ENCODE results near the gene MRTFA.
A peak's percentile ranks its signal among the peaks of the same experiment; 100 is the strongest.
"Not testable (repeated sequence)": the region's sequence is repeated elsewhere in the genome, so short reads cannot be mapped to it uniquely, and the experiment has no call there.

The MRTFA gene

GRCh38 chr22:40626851-40627250, 9.7 kb downstream of the MRTFA start:
- peak; percentile 81 for DNase-seq

GRCh38 chr22:40625794-40626193, 10.7 kb downstream of the MRTFA start:
- DNase-seq, result not testable (repeated sequence)

- DNase-seq, result not testable (repeated sequence)
Measured at GRCh38 chr22:40625281-40625680, 11.2 kb downstream of the MRTFA start.

- no peak for DNase-seq
Measured at GRCh38 chr22:40624770-40625169, 11.7 kb downstream of the MRTFA start.

GRCh38 chr22:40621309-40622151, 15.0 kb downstream of the MRTFA start:
- DNase-seq, result no peak

- DNase-seq, result peak; percentile 67
Measured at GRCh38 chr22:40620464-40621046, 16.0 kb downstream of the MRTFA start.

GRCh38 chr22:40618400-40618799, 18.1 kb downstream of the MRTFA start:
- no peak for DNase-seq

- no peak for DNase-seq
Measured at GRCh38 chr22:40616578-40616977, 19.9 kb downstream of the MRTFA start.

GRCh38 chr22:40613067-40613466, 23.5 kb downstream of the MRTFA start:
- no peak for DNase-seq

GRCh38 chr22:40612291-40612751, 24.2 kb downstream of the MRTFA start:
- DNase-seq, result no peak

- no peak for DNase-seq
Measured at GRCh38 chr22:40611606-40612005, 24.9 kb downstream of the MRTFA start.

GRCh38 chr22:40610329-40610850, 26.1 kb downstream of the MRTFA start:
- no peak for DNase-seq

GRCh38 chr22:40609216-40609615, 27.3 kb downstream of the MRTFA start:
- DNase-seq, result no peak

GRCh38 chr22:40607506-40607905, 29.0 kb downstream of the MRTFA start:
- no peak for DNase-seq

GRCh38 chr22:40606306-40606705, 30.2 kb downstream of the MRTFA start:
- DNase-seq, result no peak

- peak; percentile 42 for DNase-seq
Measured at GRCh38 chr22:40605761-40606160, 30.8 kb downstream of the MRTFA start.

GRCh38 chr22:40603088-40603605, 33.4 kb downstream of the MRTFA start:
- DNase-seq, result peak; percentile 78

- no peak for DNase-seq
Measured at GRCh38 chr22:40602231-40602630, 34.3 kb downstream of the MRTFA start.

- no peak for DNase-seq
Measured at GRCh38 chr22:40599731-40600130, 36.8 kb downstream of the MRTFA start.

GRCh38 chr22:40598712-40599111, 37.8 kb downstream of the MRTFA start:
- not testable (repeated sequence) for DNase-seq

GRCh38 chr22:40597526-40598430, 38.7 kb downstream of the MRTFA start:
- peak; percentile 66 for DNase-seq

GRCh38 chr22:40595497-40596234, 40.9 kb downstream of the MRTFA start:
- no peak for DNase-seq
